ENCODE measurements around the gene THBS4. TPM values are rescaled to one million over a fixed set of nuclear protein-coding genes. Genes with fewer than 3 reads are reported as not detected.

THBS4 gene
- polyA plus RNA-seq, 3 donors, result 10.7 to 19.3 (median 15.9) TPM

DNA sequence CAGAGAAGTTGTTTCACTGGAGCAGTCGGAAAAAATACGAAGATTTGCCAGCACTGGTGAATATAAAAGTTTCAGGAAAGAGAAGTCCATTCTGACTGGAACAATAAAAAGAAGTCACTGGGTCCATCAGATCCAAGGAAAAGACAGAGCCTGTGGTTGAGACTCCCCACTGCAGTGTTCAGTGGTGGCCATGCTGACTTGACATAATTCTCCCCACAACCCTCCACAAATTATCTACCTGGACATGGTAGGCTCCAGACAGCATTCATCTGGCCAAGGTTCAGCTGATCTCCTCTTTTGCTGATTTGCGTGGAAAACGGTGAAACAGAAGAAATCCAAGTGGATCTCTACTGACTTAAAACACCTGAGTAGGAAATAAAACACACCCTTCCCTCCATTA is 8.0 kb downstream of the THBS4 start:
- no peak for DNase-seq (ENCODE audit: low read depth in 3 of 3, low spot score in 2 of 3)

DNA sequence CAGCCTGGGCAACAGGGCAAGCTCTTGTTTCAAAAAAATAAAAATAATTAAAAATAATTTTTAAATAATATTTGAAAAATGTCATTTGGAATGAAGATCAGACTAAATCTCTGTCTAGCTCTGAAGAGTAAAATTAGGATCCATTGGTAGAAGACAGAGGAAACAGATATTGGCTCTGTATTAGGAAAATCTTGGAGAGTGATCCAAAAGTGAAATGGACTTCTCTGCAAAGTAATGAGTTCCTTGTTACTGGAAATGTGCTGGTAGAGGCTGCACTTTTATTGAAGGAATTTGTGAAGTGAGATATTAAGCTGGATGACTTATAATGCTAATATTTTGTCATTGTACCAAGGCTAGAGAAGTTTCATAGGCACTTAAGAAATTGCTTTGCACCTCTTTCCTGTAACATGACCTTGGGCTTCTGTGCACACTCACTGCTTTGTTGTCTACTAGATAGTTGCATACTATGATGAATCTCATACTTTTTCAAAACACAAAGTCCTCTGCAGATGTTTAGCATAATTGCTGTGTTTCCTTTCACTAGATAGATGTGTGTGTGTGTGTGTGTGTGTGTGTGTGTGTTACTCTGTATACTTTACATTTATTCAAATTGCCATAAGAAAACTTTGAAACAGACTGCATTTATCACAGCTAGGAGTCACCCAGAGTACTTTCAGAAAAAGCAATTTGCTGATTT is 13.1 kb downstream of the THBS4 start:
- no peak for DNase-seq (ENCODE audit: low read depth in 3 of 3, low spot score in 2 of 3)

- no peak for DNase-seq (ENCODE audit: low read depth in 3 of 3, low spot score in 2 of 3)
These were observed 17.3 kb downstream of the THBS4 start for GRCh38 chr5:80052464-80052863.

DNA sequence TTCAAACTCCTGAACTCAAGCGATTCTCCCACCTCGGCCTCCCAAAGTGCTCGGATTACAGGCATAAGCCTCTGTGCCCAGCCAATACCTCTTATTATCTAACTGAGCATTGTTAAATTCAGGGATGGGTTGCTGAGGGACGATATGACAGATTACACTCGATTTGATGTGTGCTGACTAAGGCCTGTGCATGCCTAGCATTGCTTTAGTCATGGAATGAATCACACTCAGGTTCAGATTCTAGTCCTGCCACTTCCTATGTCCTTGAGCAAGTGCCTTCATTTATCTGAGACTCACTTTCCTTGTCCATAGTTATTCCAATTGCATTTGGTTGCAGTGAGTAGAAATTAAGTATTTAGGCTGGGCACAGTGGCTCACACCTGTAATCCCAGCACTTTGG is 19.5 kb downstream of the THBS4 start:
- DNase-seq (ENCODE audit: low read depth in 3 of 3, low spot score in 2 of 3), result no peak

GRCh38 chr5:80055491-80056170 is 20.5 kb downstream of the THBS4 start:
- DNase-seq (ENCODE audit: low read depth in 3 of 3, low spot score in 2 of 3), result no peak

DNA sequence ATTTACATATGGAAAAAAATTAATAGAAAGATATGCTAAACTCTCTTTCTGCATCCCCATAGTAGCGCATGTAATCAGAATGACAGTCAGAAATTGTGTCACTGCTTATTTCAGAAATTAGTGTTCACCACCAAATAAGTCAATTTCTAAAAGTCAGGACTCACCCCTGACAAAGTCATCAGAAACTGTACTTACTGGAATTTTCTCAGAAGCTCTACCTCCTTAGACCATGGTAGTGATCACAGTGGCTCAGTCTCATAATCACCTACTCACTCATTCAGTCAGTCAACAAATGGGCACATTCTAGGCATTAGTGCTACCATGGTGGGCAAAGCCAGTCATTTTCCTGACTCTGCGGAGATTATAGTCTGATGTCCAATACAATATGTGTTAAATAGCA is 22.0 kb downstream of the THBS4 start:
- no peak for DNase-seq (ENCODE audit: low read depth in 3 of 3, low spot score in 2 of 3)

- no peak for DNase-seq (ENCODE audit: low read depth in 3 of 3, low spot score in 2 of 3)
These were observed 22.8 kb downstream of the THBS4 start for GRCh38 chr5:80057921-80058320.

DNA sequence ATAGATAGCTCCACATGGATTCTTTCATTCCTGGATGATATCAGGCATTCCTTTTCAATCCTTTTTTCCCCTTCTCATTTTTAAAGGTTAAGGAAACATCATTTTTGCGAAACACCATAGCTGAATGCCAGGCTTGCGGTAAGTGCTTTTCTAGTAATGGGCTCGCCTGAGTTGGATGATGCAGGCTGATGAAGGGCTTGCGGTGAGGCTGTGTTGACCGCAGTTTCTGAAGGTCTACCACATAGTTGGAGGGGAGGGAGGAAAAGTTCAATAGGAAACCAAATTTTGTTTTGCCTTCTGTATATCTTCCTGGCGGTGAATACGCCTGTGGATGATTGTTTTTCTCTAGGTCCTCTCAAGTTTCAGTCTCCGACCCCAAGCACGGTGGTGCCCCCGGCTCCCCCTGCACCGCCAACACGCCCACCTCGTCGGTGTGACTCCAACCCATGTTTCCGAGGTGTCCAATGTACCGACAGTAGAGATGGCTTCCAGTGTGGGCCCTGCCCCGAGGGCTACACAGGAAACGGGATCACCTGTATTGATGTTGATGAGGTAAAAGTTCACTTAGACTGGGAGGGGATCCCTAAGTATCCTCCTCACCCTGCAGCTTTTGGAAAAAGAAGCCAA is 24.3 kb downstream of the THBS4 start:
- no peak for DNase-seq (ENCODE audit: low read depth in 3 of 3, low spot score in 2 of 3)

GRCh38 chr5:80060966-80061365 is 25.8 kb downstream of the THBS4 start:
- no peak for DNase-seq (ENCODE audit: low read depth in 3 of 3, low spot score in 2 of 3)

DNA sequence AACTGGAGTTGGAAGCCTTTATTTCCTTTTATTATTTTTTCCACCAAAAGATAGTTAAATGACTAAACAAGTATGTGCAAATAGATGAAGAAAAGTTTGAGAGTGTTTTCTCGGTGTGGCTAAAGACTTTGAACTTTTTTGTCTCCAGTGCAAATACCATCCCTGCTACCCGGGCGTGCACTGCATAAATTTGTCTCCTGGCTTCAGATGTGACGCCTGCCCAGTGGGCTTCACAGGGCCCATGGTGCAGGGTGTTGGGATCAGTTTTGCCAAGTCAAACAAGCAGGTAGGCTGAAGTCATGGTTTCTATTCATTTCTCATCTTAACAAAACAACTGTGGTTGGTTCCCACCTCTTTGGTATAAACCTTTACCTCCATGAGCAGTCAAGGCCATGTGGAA is 26.4 kb downstream of the THBS4 start:
- DNase-seq (ENCODE audit: low read depth in 3 of 3, low spot score in 2 of 3), result no peak

- no peak for DNase-seq (ENCODE audit: low read depth in 3 of 3, low spot score in 2 of 3)
These were observed 29.0 kb downstream of the THBS4 start for GRCh38 chr5:80064124-80064523.

- DNase-seq (ENCODE audit: low read depth in 3 of 3, low spot score in 2 of 3), result no peak
These were observed 31.9 kb downstream of the THBS4 start for GRCh38 chr5:80067016-80067415.

DNA sequence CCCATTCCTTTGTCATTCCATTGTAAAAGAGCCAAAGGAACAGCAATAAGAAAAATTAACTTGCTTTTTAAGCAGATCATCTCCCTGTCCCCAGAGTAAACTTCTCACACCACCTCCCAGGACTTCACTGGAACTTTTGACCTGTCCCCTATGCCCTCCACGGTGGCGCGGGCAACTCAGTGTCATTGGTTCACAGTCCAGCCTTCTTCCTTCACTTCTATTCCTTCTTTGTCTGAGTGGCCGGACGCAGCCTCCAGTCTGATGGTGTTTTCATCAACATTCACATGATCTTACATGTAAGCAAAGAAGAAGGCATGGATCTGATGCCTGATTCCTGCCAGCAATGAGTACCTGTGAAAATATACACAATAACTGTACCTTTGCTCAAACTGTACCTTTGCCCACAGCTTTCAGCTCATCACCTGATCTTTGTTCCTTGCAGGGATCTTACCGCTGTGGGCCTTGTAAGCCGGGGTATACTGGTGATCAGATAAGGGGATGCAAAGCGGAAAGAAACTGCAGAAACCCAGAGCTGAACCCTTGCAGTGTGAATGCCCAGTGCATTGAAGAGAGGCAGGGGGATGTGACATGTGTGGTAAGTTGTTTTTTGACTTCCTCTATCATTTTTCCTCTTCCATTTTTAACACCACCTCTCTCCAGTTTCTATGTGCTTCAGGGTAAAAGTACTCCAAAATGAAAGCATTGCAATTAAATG is 32.5 kb downstream of the THBS4 start:
- DNase-seq (ENCODE audit: low read depth in 3 of 3, low spot score in 2 of 3), result no peak

GRCh38 chr5:80068246-80068636 is 33.1 kb downstream of the THBS4 start:
- DNase-seq (ENCODE audit: low read depth in 3 of 3, low spot score in 2 of 3), result no peak

DNA sequence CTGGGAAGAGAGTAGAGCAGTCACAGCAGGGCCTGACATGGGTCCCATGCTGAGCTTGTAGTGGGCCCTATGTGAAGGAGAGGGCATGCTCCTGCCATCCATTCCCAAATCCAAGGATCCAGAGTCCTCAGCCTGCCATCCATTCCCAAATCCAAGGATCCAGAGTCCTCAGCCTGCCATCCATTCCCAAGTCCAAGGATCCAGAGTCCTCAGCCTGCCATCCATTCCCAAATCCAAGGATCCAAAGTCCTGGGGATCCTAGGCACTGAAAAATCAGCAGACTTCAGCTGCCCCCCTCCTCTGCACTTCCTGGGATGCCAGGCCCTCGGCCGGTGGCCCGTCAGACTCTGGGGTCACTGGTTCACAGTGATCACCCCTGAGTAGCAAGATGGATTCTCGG is 33.6 kb downstream of the THBS4 start:
- no peak for DNase-seq (ENCODE audit: low read depth in 3 of 3, low spot score in 2 of 3)

DNA sequence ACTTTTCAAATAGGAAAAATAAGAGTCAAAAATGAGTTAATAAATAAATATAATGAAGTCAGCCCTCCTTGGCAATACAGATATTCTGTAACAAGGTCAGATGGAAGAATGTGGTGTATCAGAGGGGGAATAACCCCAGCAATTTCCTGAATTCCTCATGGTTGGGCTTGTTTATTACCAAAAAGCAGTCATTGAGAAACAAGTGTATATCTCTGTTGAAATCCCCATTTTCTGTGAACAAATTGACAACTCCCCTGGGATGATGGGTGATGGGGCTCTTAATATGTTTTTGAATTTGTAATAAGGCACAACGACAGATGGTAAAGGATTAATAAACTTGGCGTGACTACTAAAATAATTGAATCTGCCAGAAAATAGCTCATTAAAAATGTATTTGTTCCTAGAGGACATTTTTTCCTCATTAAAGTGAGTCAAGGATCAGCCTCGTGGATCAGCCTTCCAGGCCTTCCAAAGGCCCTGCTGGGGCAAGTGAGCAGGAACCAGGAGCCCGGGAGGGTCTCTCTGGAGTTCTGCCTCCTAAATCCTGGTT is 34.2 kb downstream of the THBS4 start:
- no peak for DNase-seq (ENCODE audit: low read depth in 3 of 3, low spot score in 2 of 3)

GRCh38 chr5:80069918-80070318 is 34.8 kb downstream of the THBS4 start:
- no peak for DNase-seq (ENCODE audit: low read depth in 3 of 3, low spot score in 2 of 3)

DNA sequence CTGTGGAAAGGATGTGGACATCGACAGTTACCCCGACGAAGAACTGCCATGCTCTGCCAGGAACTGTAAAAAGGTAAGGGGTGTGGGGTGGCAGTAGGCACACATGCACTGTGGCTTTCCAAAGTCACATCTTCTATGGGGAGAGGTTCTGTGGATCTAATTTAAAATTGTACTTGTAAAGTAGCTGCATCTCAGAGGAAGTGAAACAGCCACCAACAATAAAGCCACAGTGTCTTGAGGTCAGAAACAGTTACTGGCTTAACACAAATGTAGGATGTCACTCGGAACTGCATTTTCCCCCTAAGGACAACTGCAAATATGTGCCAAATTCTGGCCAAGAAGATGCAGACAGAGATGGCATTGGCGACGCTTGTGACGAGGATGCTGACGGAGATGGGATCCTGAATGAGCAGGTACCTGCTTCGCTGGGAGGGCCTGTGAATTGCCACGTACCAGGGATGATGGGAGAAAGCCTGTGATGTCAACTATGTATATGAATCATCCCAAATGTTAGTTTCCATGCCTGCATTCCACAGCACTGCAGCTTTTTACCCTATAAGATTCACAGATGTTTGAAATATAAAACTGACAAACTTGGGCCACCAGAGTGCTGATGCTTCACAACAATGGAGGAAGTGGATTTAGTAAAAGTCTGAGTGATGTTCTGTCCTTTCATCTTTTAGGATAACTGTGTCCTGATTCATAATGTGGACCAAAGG is 35.3 kb downstream of the THBS4 start:
- no peak for DNase-seq (ENCODE audit: low read depth in 3 of 3, low spot score in 2 of 3)

- no peak for DNase-seq (ENCODE audit: low read depth in 3 of 3, low spot score in 2 of 3)
These were observed 36.4 kb downstream of the THBS4 start for GRCh38 chr5:80071510-80072021.
